HG03196 (cell line): ENCODE data around the gene PCDHGC3.

ENCODE experiments used
- ATAC-seq: cut with Tn5 transposase; IDR thresholded peaks from one replicate; pipeline ENCODE4 v1.9.1; 2021; ENCODE audit not compliant: unreplicated experiment

Gene PCDHGC3

DNA sequence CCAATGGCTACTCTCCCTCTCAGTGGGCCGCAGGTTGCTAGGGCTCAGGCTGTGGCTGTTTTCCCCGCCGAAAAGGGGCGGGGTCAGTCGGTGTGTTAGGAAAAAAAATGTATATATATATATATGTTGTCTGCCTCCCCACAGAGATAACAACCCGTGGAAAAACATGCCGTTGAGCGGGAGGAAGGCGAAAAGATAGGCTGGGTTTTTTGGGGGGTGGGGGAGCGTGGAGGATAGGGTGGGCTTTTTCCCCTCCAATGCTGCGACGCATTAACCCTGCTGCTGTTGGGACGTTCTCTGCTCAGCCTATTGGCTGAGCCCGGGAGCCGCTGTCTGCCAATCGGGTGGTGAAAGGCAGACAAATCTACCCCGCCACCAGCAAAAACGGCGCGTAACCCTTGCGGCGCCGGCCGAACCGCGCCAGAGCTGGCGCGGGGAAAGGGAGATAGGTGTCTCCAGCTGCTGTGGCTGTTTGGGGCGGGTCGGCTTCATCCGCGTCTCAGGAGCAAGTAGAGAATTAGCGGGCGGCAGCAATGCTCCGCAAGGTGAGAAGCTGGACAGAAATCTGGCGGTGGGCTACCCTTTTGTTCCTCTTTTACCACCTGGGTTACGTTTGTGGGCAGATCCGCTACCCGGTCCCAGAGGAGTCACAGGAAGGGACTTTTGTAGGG, 9.0 kb downstream of the PCDHGC3 start, which contains the start of gene PCDHGC4:
Gene PCDHGC4 (plus strand): TSS at position 390 of the 671 bp plus-strand sequence. CDS start 144 bp downstream, at position 534.
- no peak for ATAC-seq

DNA sequence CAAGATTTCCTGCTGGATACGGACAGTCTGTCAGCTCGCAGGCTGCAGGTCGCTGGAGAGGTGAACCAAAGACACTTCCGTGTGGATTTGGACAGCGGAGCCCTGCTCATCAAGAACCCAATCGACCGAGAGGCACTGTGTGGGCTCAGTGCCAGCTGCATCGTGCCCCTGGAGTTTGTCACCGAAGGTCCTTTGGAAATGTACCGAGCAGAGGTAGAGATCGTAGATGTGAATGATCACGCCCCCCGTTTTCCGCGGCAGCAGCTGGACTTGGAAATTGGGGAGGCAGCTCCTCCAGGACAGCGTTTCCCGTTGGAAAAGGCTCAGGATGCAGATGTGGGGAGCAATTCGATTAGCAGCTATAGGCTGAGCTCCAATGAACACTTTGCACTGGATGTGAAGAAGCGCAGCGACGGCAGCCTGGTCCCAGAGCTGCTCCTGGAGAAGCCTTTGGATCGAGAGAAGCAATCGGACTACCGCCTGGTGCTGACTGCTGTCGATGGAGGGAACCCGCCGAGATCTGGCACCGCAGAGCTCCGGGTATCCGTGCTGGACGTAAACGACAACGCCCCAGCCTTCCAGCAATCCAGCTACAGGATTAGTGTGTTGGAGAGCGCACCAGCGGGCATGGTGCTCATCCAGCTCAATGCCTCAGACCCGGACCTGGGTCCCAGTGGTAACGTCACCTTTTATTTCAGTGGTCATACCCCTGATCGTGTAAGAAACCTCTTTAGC, 9.7 kb downstream of the PCDHGC3 start:
- no peak for ATAC-seq

GRCh38 chr5:141486091-141486490, 10.3 kb downstream of the PCDHGC3 start:
- ATAC-seq, result no peak

- ATAC-seq, result no peak
Observed at GRCh38 chr5:141487131-141487530, 11.4 kb downstream of the PCDHGC3 start.

DNA sequence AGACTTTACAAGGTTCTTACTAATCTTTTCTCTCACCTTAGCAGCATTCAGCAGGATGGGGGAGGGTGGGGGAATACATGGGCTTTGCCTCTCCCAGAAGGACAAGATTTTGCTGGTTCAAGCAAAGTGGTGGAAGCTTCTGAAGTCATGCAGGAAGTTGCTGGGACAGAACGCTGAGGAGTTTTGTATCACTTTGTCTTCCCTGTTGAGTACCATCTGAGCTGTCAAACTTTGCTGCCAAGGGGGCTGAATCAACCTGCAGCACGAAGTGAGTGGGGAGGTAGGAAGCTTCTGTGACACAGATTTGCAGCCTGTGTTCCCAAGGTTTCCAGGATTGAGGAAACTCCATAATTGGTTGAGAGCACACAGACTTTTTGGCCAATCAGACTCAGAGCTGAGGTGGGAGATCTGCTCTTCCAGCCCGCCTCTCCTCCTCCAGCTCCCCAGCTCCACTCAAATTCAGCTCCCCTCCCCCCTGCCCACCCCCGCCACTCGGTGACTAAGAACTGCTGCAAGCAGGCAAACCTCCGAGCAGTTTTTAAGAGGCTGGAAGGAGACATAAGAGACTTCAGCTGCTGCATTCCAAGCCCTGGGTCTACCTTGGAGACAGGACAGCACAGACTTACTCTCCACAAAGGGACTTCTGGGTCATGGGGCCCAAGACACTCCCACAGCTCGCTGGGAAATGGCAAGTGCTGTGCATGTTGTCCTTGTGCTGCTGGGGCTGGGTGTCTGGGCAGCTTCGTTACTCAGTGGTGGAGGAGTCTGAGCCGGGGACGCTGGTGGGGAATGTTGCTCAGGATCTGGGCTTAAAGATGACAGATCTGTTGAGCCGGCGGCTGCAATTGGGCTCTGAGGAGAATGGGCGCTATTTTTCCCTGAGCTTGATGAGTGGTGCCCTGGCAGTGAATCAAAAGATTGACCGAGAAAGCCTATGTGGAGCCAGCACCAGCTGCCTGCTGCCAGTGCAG, 13.1 kb downstream of the PCDHGC3 start, which contains the start of gene PCDHGC5:
Gene PCDHGC5 (plus strand): TSS at position 491 of the 971 bp plus-strand sequence. CDS start 160 bp downstream, at position 651.
- ATAC-seq, result no peak

DNA sequence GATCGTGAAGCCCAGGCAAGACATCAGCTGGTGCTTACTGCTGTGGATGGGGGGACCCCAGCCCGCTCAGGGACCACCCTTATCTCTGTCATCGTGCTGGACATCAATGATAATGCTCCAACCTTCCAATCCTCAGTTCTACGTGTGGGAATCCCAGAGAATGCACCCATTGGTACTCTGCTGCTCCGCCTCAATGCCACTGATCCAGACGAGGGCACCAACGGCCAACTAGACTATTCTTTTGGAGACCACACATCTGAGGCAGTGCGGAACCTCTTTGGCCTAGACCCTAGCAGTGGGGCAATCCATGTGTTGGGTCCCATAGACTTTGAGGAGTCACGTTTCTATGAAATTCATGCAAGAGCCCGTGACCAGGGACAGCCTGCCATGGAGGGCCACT, 14.1 kb downstream of the PCDHGC3 start:
- no peak for ATAC-seq

- ATAC-seq, result no peak
Observed at GRCh38 chr5:141490271-141490670, 14.5 kb downstream of the PCDHGC3 start.

DNA sequence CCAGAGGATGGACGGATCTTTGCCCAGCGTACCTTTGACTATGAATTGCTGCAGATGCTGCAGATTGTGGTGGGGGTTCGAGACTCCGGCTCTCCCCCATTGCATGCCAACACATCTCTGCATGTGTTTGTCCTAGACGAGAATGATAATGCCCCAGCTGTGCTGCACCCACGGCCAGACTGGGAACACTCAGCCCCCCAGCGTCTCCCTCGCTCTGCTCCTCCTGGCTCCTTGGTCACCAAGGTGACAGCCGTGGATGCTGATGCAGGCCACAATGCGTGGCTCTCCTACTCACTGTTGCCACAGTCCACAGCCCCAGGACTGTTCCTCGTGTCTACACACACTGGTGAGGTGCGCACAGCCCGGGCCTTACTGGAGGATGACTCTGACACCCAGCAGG, 15.0 kb downstream of the PCDHGC3 start:
- no peak for ATAC-seq

DNA sequence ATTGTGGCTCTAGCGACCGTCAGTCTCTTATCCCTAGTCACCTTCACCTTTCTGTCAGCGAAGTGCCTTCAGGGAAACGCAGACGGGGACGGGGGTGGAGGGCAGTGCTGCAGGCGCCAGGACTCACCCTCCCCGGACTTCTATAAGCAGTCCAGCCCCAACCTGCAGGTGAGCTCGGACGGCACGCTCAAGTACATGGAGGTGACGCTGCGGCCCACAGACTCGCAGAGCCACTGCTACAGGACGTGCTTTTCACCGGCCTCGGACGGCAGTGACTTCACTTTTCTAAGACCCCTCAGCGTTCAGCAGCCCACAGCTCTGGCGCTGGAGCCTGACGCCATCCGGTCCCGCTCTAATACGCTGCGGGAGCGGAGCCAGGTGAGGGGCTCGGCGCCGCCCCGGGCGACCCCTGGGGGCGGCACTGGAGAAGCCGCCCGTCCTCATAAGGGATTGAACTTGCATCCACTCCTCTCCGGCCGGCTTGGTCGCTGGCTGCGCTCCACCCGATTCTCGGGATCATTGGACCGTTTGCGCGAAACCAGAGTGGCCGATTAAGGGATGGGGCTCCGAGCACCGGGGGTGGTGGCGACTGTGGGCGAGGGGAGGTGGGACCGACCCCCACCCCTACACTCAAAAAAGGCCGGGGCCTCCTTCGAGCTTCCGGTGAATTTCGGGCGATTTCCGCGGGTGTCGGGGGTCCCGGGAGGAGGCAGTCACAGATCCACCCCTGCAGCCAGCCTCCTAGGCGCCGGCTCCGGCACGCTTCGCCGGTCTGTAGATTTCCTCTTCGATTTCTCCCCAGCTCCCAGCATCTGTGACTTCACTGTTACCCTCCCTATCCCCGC, 15.8 kb downstream of the PCDHGC3 start:
- ATAC-seq, result no peak

- no peak for ATAC-seq
Observed at GRCh38 chr5:141492168-141492885, 16.6 kb downstream of the PCDHGC3 start.

GRCh38 chr5:141493500-141494422, 18.0 kb downstream of the PCDHGC3 start:
- ATAC-seq, result no peak

DNA sequence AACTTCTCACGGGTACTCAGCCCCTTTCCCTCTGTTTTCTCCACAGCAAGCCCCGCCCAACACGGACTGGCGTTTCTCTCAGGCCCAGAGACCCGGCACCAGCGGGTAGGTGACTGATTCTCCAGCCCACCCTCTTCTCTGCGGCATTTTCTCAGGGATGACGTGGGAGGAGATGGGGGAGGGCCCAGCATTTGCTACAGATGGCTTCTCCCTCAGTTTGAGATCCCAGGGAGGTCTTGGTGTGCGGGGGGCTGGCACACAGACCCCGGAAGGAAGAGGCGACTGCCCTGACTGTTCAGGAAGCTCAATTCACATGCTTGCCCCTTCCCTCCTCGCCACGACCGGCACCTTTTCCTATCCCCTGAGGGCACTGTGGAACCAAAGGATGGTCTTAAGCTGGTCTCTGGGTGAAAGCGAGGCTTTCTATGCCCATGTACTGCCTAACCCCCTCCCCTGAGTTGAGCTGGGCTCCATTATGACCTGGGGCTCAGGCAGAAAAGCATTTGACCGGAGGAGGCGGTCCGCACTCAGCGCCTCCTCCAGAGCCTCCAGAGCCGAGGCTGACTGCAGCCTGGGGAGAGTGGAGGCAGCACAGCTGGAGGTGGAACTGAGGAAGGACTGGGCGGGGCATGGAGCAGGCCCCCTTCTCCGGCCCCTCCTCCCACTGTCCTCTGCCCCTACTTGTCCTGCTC, 19.1 kb downstream of the PCDHGC3 start:
- ATAC-seq, result no peak

DNA sequence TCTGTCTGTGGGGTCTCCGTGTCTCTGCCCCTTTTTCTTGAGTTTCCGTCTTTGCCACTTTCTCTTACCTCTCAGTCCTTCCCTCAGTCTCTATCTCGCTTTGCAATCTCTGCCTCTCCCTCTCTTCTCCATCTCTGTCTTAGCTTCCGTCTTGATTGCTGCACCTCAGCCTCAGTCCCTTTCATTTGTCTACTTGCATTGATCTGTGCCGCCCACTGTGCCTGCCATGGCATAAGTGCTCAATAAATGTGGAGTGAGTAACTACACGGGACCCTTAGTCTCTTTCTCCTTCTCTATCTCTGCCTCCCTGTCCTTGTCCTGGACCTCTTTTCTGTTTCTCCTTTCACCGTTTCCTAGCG, 19.7 kb downstream of the PCDHGC3 start:
- ATAC-seq, result no peak

- no peak for ATAC-seq
Observed at GRCh38 chr5:141496038-141496437, 20.3 kb downstream of the PCDHGC3 start.

- no peak for ATAC-seq
Observed at GRCh38 chr5:141501761-141502160, 26.0 kb downstream of the PCDHGC3 start.

GRCh38 chr5:141503681-141504080, 27.9 kb downstream of the PCDHGC3 start:
- no peak for ATAC-seq

DNA sequence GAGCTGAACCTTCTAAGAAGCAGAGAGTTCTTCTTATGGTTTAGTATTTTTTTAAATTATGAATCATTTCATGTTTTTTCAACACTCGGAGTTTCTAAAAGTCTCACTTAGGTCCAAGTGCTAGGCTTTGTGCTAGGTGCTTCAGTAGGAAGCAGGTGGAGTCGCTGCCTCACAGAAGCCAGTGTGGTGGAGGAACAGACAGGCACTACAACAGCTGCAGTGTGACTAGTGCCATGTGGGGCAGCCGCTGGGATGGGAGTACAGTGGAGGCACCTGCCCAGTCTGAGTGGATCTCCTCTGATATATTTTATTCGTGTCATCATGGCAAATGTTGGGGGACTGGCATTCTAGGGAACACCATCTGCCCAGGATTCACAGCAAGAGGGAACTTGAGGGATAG, 28.4 kb downstream of the PCDHGC3 start:
- ATAC-seq, result no peak
